ENCODE measurements around the gene MT1G.
A peak's percentile ranks its signal among the peaks of the same experiment; 100 is the strongest.

The MT1G gene

GRCh38 chr16:56657555-56658326, 10.1 kb downstream of the MT1G start, which contains the start of gene MT1F:
Gene MT1F, plus strand, starts transcription at chr16:56657959. Its CDS starts 100 bp downstream, at chr16:56658059.
- H3K4me3 ChIP-seq (ENCODE audit: control insufficient read depth in 1 of 7, extremely low read depth in 1 of 7, insufficient read depth in 4 of 7, low read depth in 2 of 7, low read length in 6 of 7) = peak within 1 kb of the TSS; percentile 34 to 89 (median 69)
- under 1% methylated on average over 37 of the region's 46 CpGs for WGBS (ENCODE audit: insufficient coverage)
- POLR2A ChIA-PET = no interaction called here
- peaks cover 0 to 19% (median 14%) of the 10 kb centered on the region in 4 experiments for H3K4me1 ChIP-seq (ENCODE audit: control extremely low read depth in 1 of 4, control insufficient read depth in 4 of 4, insufficient read depth in 4 of 4, low read length in 3 of 4)
- no peaks in the 10 kb centered on the region for H3K36me3 ChIP-seq (ENCODE audit: control insufficient read depth in 4 of 4, insufficient read depth in 4 of 4, low read length in 3 of 4)
- peaks cover 2 to 66% (median 43%) of the 10 kb centered on the region in 5 experiments for H3K27me3 ChIP-seq (replicated peaks in 2 of 5; ENCODE audit: control insufficient read depth in 4 of 5, insufficient read depth in 5 of 5, low read length in 4 of 5)
- DNase-seq = peak; percentile 55 to 67 (median 65)
- H3K9me3 ChIP-seq (ENCODE audit: control extremely low read depth in 1 of 5, control insufficient read depth in 4 of 5, insufficient read depth in 2 of 5, low read depth in 1 of 5, low read length in 4 of 5) = no peaks in the 10 kb centered on the region
- H3K27ac ChIP-seq (ENCODE audit: insufficient read depth in 1 of 2, low read depth in 1 of 2, low read length in 2 of 2, poor library complexity in 1 of 2, severe bottlenecking in 2 of 2) = no peak within 1 kb of the TSS
- CTCF ChIA-PET = interaction anchor here (0.9 to 1.6 kb wide), 2 partner anchors 12 to 45 kb away, joined by 4 read pairs; no protein-coding TSS in a partner anchor

GRCh38 chr16:56653218-56653617, 14.6 kb downstream of the MT1G start:
- Histone ChIP-seq H3K27ac (ENCODE audit: insufficient read depth in 1 of 2, low read depth in 1 of 2, low read length in 2 of 2, poor library complexity in 1 of 2, severe bottlenecking in 2 of 2) (no peak overlapping the region), H3K4me1 (ENCODE audit: control extremely low read depth in 1 of 4, control insufficient read depth in 4 of 4, insufficient read depth in 4 of 4, low read length in 3 of 4) (peaks cover 0 to 11% (median 9%) of the 10 kb centered on the region in 4 experiments), H3K9me3 (ENCODE audit: control extremely low read depth in 1 of 5, control insufficient read depth in 4 of 5, insufficient read depth in 2 of 5, low read depth in 1 of 5, low read length in 4 of 5) (no peaks in the 10 kb centered on the region), H3K27me3 (replicated peaks in 2 of 5; ENCODE audit: control insufficient read depth in 4 of 5, insufficient read depth in 5 of 5, low read length in 4 of 5) (peaks cover 0 to 48% (median 35%) of the 10 kb centered on the region in 5 experiments), H3K36me3 (ENCODE audit: control insufficient read depth in 4 of 4, insufficient read depth in 4 of 4, low read length in 3 of 4) (no peaks in the 10 kb centered on the region), H3K4me3 (ENCODE audit: control insufficient read depth in 1 of 7, extremely low read depth in 1 of 7, insufficient read depth in 4 of 7, low read depth in 2 of 7, low read length in 6 of 7) (no peak overlapping the region)
- 83% methylated on average over 2 of the region's 7 CpGs for WGBS (ENCODE audit: insufficient coverage)
- DNase-seq = no peak
- ChIA-PET CTCF (interaction anchor here (0.9 to 1.4 kb wide), 3 partner anchors 9 to 17 kb away, joined by 3 to 4 read pairs (median 4); no protein-coding TSS in a partner anchor), POLR2A (interaction anchor here (0.6 kb wide), 1 partner anchor 15 kb away, joined by 4 read pairs; the partner anchor contains the start of gene MT1A)

GRCh38 chr16:56652600-56652999, 15.3 kb downstream of the MT1G start:
- DNase-seq = no peak
- Histone ChIP-seq H3K36me3 (ENCODE audit: control insufficient read depth in 4 of 4, insufficient read depth in 4 of 4, low read length in 3 of 4) (no peaks in the 10 kb centered on the region), H3K27ac (ENCODE audit: insufficient read depth in 1 of 2, low read depth in 1 of 2, low read length in 2 of 2, poor library complexity in 1 of 2, severe bottlenecking in 2 of 2) (no peak overlapping the region), H3K9me3 (ENCODE audit: control extremely low read depth in 1 of 5, control insufficient read depth in 4 of 5, insufficient read depth in 2 of 5, low read depth in 1 of 5, low read length in 4 of 5) (no peaks in the 10 kb centered on the region), H3K4me1 (ENCODE audit: control extremely low read depth in 1 of 4, control insufficient read depth in 4 of 4, insufficient read depth in 4 of 4, low read length in 3 of 4) (peaks cover 0 to 4% (median 4%) of the 10 kb centered on the region in 4 experiments), H3K27me3 (replicated peaks in 2 of 5; ENCODE audit: control insufficient read depth in 4 of 5, insufficient read depth in 5 of 5, low read length in 4 of 5) (peaks cover 0 to 52% (median 37%) of the 10 kb centered on the region in 5 experiments), H3K4me3 (ENCODE audit: control insufficient read depth in 1 of 7, extremely low read depth in 1 of 7, insufficient read depth in 4 of 7, low read depth in 2 of 7, low read length in 6 of 7) (no peak overlapping the region)
- CTCF ChIA-PET = interaction anchor here (0.9 to 1.4 kb wide), 3 partner anchors 8 to 18 kb away, joined by 3 to 4 read pairs (median 4); no protein-coding TSS in a partner anchor
- 67% methylated on average over 1 of the region's 1 CpG for WGBS (ENCODE audit: insufficient coverage)
- POLR2A ChIA-PET = no interaction called here

GRCh38 chr16:56651586-56651985, 16.3 kb downstream of the MT1G start, which contains the start of gene MT1B:
Gene MT1B, plus strand, starts transcription at chr16:56651886. Its CDS starts 68 bp downstream, at chr16:56651954.
- Histone ChIP-seq H3K9me3 (ENCODE audit: control extremely low read depth in 1 of 5, control insufficient read depth in 4 of 5, insufficient read depth in 2 of 5, low read depth in 1 of 5, low read length in 4 of 5) (no peaks in the 10 kb centered on the region), H3K27me3 (replicated peaks in 2 of 5; ENCODE audit: control insufficient read depth in 4 of 5, insufficient read depth in 5 of 5, low read length in 4 of 5) (peaks cover 0 to 60% (median 42%) of the 10 kb centered on the region in 5 experiments), H3K4me1 (ENCODE audit: control extremely low read depth in 1 of 4, control insufficient read depth in 4 of 4, insufficient read depth in 4 of 4, low read length in 3 of 4) (no peaks in the 10 kb centered on the region), H3K27ac (ENCODE audit: insufficient read depth in 1 of 2, low read depth in 1 of 2, low read length in 2 of 2, poor library complexity in 1 of 2, severe bottlenecking in 2 of 2) (no peak within 1 kb of the TSS), H3K36me3 (ENCODE audit: control insufficient read depth in 4 of 4, insufficient read depth in 4 of 4, low read length in 3 of 4) (no peaks in the 10 kb centered on the region), H3K4me3 (ENCODE audit: control insufficient read depth in 1 of 7, extremely low read depth in 1 of 7, insufficient read depth in 4 of 7, low read depth in 2 of 7, low read length in 6 of 7) (no peak within 1 kb of the TSS)
- POLR2A ChIA-PET = no interaction called here
- no peak for DNase-seq
- 80% methylated on average over 4 of the region's 7 CpGs for WGBS (ENCODE audit: insufficient coverage)
- CTCF ChIA-PET = no interaction called here

- no peak overlapping the region for H3K4me3 ChIP-seq (ENCODE audit: control insufficient read depth in 1 of 7, extremely low read depth in 1 of 7, insufficient read depth in 4 of 7, low read depth in 2 of 7, low read length in 6 of 7)
- no peaks in the 10 kb centered on the region for H3K36me3 ChIP-seq (ENCODE audit: control insufficient read depth in 4 of 4, insufficient read depth in 4 of 4, low read length in 3 of 4)
- H3K27ac ChIP-seq (ENCODE audit: insufficient read depth in 1 of 2, low read depth in 1 of 2, low read length in 2 of 2, poor library complexity in 1 of 2, severe bottlenecking in 2 of 2) = no peak overlapping the region
- H3K27me3 ChIP-seq (replicated peaks in 2 of 5; ENCODE audit: control insufficient read depth in 4 of 5, insufficient read depth in 5 of 5, low read length in 4 of 5) = peaks cover 14 to 76% (median 40%) of the 10 kb centered on the region in 5 experiments
- no peak for DNase-seq
- no CpG with 5 or more reads among the region's 3 CpGs for WGBS (ENCODE audit: insufficient coverage)
- ChIA-PET CTCF (no interaction called here), POLR2A (no interaction called here)
- no peaks in the 10 kb centered on the region for H3K4me1 ChIP-seq (ENCODE audit: control extremely low read depth in 1 of 4, control insufficient read depth in 4 of 4, insufficient read depth in 4 of 4, low read length in 3 of 4)
- no peaks in the 10 kb centered on the region for H3K9me3 ChIP-seq (ENCODE audit: control extremely low read depth in 1 of 5, control insufficient read depth in 4 of 5, insufficient read depth in 2 of 5, low read depth in 1 of 5, low read length in 4 of 5)
These were observed 18.0 kb downstream of the MT1G start for GRCh38 chr16:56649820-56650219.

- Histone ChIP-seq H3K9me3 (ENCODE audit: control extremely low read depth in 1 of 5, control insufficient read depth in 4 of 5, insufficient read depth in 2 of 5, low read depth in 1 of 5, low read length in 4 of 5) (no peaks in the 10 kb centered on the region), H3K4me1 (ENCODE audit: control extremely low read depth in 1 of 4, control insufficient read depth in 4 of 4, insufficient read depth in 4 of 4, low read length in 3 of 4) (no peaks in the 10 kb centered on the region), H3K27me3 (replicated peaks in 2 of 5; ENCODE audit: control insufficient read depth in 4 of 5, insufficient read depth in 5 of 5, low read length in 4 of 5) (peaks cover 17 to 81% (median 44%) of the 10 kb centered on the region in 5 experiments), H3K36me3 (ENCODE audit: control insufficient read depth in 4 of 4, insufficient read depth in 4 of 4, low read length in 3 of 4) (no peaks in the 10 kb centered on the region), H3K27ac (ENCODE audit: insufficient read depth in 1 of 2, low read depth in 1 of 2, low read length in 2 of 2, poor library complexity in 1 of 2, severe bottlenecking in 2 of 2) (no peak overlapping the region), H3K4me3 (ENCODE audit: control insufficient read depth in 1 of 7, extremely low read depth in 1 of 7, insufficient read depth in 4 of 7, low read depth in 2 of 7, low read length in 6 of 7) (no peak overlapping the region)
- ChIA-PET POLR2A (no interaction called here), CTCF (no interaction called here)
- DNase-seq = no peak
- 94% methylated on average over 2 of the region's 2 CpGs for WGBS (ENCODE audit: insufficient coverage)
These were observed 18.6 kb downstream of the MT1G start for GRCh38 chr16:56649271-56649670.
